GM12878 (cell line): ENCODE data around the gene CCDC120. TPM values are rescaled to one million over a fixed set of nuclear protein-coding genes. Genes with fewer than 3 reads are reported as not detected.

Experiments used
- E2F4 ChIP-seq: IDR thresholded peaks from 2 replicates; pipeline ENCODE4 v1.6.1; 2012; ENCODE audit warnings: low read depth, low read length, improper control_type of control experiment
- MEF2A ChIP-seq: IDR thresholded peaks from 2 replicates; pipeline ENCODE4 v1.6.1; 2011; ENCODE audit warnings: low read depth, mild to moderate bottlenecking, low read length, moderate library complexity; ENCODE audit not compliant: insufficient read depth
- REST ChIP-seq: IDR thresholded peaks from 2 replicates; pipeline ENCODE4 v1.6.1; 2012; ENCODE audit warnings: mild to moderate bottlenecking, low read depth, low read length
- ZNF687 ChIP-seq: fragments of 450-650 bp; IDR thresholded peaks from 2 replicates; pipeline ENCODE4 v1.6.1; 2017; ENCODE audit warnings: mild to moderate bottlenecking, moderate library complexity
- polyA plus RNA-seq, 11 experiments: library from polyadenylated mRNA; depleted of rRNA in 4 of 11; unstranded in 6 of 11; stranded (reverse) in 5 of 11; fragments of >200 nt; fragmentation: Nextera tagmentation in 4 of 11; fragmentation: Illumina TruSeq in 1 of 11; extraction: Ambion mirVana in 4 of 11; extraction: Trizol in 1 of 11; gene quantifications; 1 replicate in 1 of 11; 2 replicates in 10 of 11; pipeline versions ENCODE4 v1.2.1 to v1.2.3, GENCODE V29; 2011 to 2016; ENCODE audit warnings: inconsistent platforms in 2 of 11, missing spikeins in 2 of 11, low read depth in 1 of 11
- total RNA-seq, 4 experiments: library from RNA; depleted of rRNA in 3 of 4; stranded (reverse); fragments of >200 nt in 3 of 4; fragmentation: Illumina TruSeq in 1 of 4; extraction: Trizol in 1 of 4; gene quantifications; 2 replicates each; pipeline versions ENCODE4 v1.2.1 to v1.2.3, GENCODE V29; 2013 to 2021

The CCDC120 gene
- total and polyA plus RNA-seq, 10 of the 15 experiments (the other 5 are each of a cell fraction or from before 2014, with no cell fraction given) = 0.11 to 4.1 (median 0.76) TPM

- no peak for TF ChIP-seq REST
- no peak for TF ChIP-seq MEF2A
- TF ChIP-seq E2F4 = no peak
- no peak for TF ChIP-seq ZNF687
These were observed 43.4 kb downstream of the CCDC120 start (continued) for GRCh38 chrX:49102190-49102589.
